Measurements from ENCODE around the gene FAM174B.

The FAM174B gene

GRCh38 chr15:92653366-92653765, 2.2 kb downstream of the FAM174B start:
- H3K27ac ChIP-seq, result no peak overlapping the region

GRCh38 chr15:92652576-92652966, 3.0 kb downstream of the FAM174B start:
- no peak overlapping the region for H3K4me3 ChIP-seq
- DNase-seq, result no peak
- no peaks in the 10 kb centered on the region for H3K9me3 ChIP-seq
- no peaks in the 10 kb centered on the region for H3K27me3 ChIP-seq
- H3K27ac ChIP-seq, result no peak overlapping the region
- no peaks in the 10 kb centered on the region for H3K36me3 ChIP-seq
- no peak for TF ChIP-seq CTCF (IDR thresholded peaks at IDR 0.05)
- H3K4me1 ChIP-seq, result peaks cover 0 to 26% (median 10%) of the 10 kb centered on the region in 4 donors
- intact Hi-C loops (cut with DNase I; ENCODE audit: low total_unique reads), result no loop called here

More at GRCh38 chr15:92653366-92653765, 2.2 kb downstream of the FAM174B start:
- DNase-seq, result no peak
- TF ChIP-seq CTCF (IDR thresholded peaks at IDR 0.05), result no peak
- no peaks in the 10 kb centered on the region for H3K36me3 ChIP-seq
- H3K9me3 ChIP-seq, result no peaks in the 10 kb centered on the region
- intact Hi-C loops (cut with DNase I; ENCODE audit: low total_unique reads), result no loop called here
- no peak overlapping the region for H3K4me3 ChIP-seq
- H3K27me3 ChIP-seq, result no peaks in the 10 kb centered on the region
- peaks cover 0 to 25% (median 10%) of the 10 kb centered on the region in 4 donors for H3K4me1 ChIP-seq

GRCh38 chr15:92651877-92652575, 3.5 kb downstream of the FAM174B start:
- DNase-seq, result no peak
- no peak for TF ChIP-seq CTCF (IDR thresholded peaks at IDR 0.05)
- Histone ChIP-seq H3K4me1 (peaks cover 0 to 26% (median 10%) of the 10 kb centered on the region in 4 donors), H3K4me3 (no peak overlapping the region), H3K27ac (no peak overlapping the region), H3K9me3 (no peaks in the 10 kb centered on the region), H3K27me3 (no peaks in the 10 kb centered on the region), H3K36me3 (no peaks in the 10 kb centered on the region)
- intact Hi-C loops (cut with DNase I; ENCODE audit: low total_unique reads), result no loop called here

GRCh38 chr15:92650966-92651365, 4.6 kb downstream of the FAM174B start:
- H3K36me3 ChIP-seq, result no peaks in the 10 kb centered on the region
- DNase-seq, result no peak
- intact Hi-C loops (cut with DNase I; ENCODE audit: low total_unique reads), result no loop called here
- no peaks in the 10 kb centered on the region for H3K27me3 ChIP-seq
- no peak overlapping the region for H3K4me3 ChIP-seq
- no peak overlapping the region for H3K27ac ChIP-seq
- H3K4me1 ChIP-seq, result peaks cover 0 to 22% (median 9%) of the 10 kb centered on the region in 4 donors
- H3K9me3 ChIP-seq, result no peaks in the 10 kb centered on the region
- TF ChIP-seq CTCF (IDR thresholded peaks at IDR 0.05), result no peak

GRCh38 chr15:92650256-92650655, 5.3 kb downstream of the FAM174B start:
- Histone ChIP-seq H3K27ac (no peak overlapping the region), H3K4me1 (peaks cover 0 to 19% (median 5%) of the 10 kb centered on the region in 4 donors), H3K9me3 (no peaks in the 10 kb centered on the region), H3K4me3 (no peak overlapping the region), H3K27me3 (no peaks in the 10 kb centered on the region), H3K36me3 (no peaks in the 10 kb centered on the region)
- no peak for DNase-seq
- intact Hi-C loops (cut with DNase I; ENCODE audit: low total_unique reads), result no loop called here
- no peak for TF ChIP-seq CTCF (IDR thresholded peaks at IDR 0.05)
